Motor neuron (in vitro differentiated cells): Measurements from ENCODE around the gene MAG. TPM values are rescaled to one million over a fixed set of nuclear protein-coding genes. Genes with fewer than 3 reads are reported as not detected.
"Not testable (repeated sequence)": the region's sequence is repeated elsewhere in the genome, so short reads cannot be mapped to it uniquely, and the experiment has no call there.

Source experiments
- ATAC-seq, 8 experiments: fragments of 200-7000 bp; cut with Tn5 transposase; replicated peaks in 6 of 8; 2 replicates each; pipeline ENCODE4 v1.8.0; 2021; ENCODE audit warnings: mild to moderate bottlenecking in 8 of 8, moderate library complexity in 8 of 8
- H3K27ac ChIP-seq, 2 donors: fragments of 250-450 bp; sonication (Bioruptor Pico); 2 replicates each; pipeline ENCODE4 v1.9.0; 2021; ENCODE audit warnings: antibody characterized with exemption in 2 of 2, mild to moderate bottlenecking in 2 of 2, moderate library complexity in 1 of 2
- H3K4me1 ChIP-seq, 2 donors: fragments of 250-450 bp; sonication (Bioruptor Pico); replicated peaks in 1 of 2; 2 replicates each; pipeline ENCODE4 v1.6.1; 2021; ENCODE audit warnings: antibody characterized with exemption in 2 of 2, mild to moderate bottlenecking in 2 of 2, moderate library complexity in 1 of 2
- H3K4me3 ChIP-seq, 5 donors: fragments of 250-450 bp; sonication (Bioruptor Pico); 2 replicates each; pipeline ENCODE4 v1.9.0; 2021; ENCODE audit warnings: antibody characterized with exemption in 5 of 5, mild to moderate bottlenecking in 5 of 5, moderate library complexity in 4 of 5
- WGBS, 10 experiments: fragments of 450-650 bp; shearing (Covaris generic); methylation state at CpG; one replicate each; pipeline ENCODE4 v1.0.0; 2022; 5-methylcytosine and 5-hydroxymethylcytosine counted together
- in situ Hi-C, 9 experiments: fragments of 400-800 bp; cut with MboI; loops; one replicate each; pipeline ENCODE4 v1.15.0; 2021; ENCODE audit warnings: low sequenced_read_pairs in 9 of 9, low pct_unique_long_range_greater_than_20kb in 2 of 9; ENCODE audit not compliant: unreplicated experiment in 9 of 9
- total RNA-seq, 8 experiments: library from RNA; unstranded; fragments of 300-600 nt; gene quantifications; 2 replicates each; pipeline versions ENCODE4 v1.2.3 to v1.2.4, GENCODE V29; 2022

Gene MAG
- total RNA-seq, 8 experiments from 2014 or later, result 0.42 to 0.73 (median 0.62) TPM; not detected in 5

DNA sequence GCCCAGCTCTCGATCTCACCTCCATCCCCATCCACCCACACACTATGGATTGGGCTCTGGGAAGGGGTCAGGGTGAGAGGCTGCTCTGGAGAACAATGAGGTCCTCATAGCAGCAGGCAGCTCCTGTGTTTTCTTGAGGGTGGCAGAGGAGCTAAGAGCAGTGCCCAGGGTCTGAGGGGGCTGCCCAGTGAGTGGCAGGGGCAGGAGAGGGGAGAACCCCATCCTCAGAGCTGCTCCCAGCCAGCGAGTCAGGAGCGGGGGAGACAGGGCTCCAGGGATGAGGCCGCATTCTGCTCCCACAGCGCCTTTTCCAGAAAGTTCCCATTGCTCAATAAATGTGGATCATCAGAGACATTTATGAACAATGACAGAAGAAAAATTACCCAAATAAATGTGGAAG, 68.1 kb downstream of the MAG start:
- not testable (repeated sequence) for ATAC-seq

GRCh38 chr19:35360880-35361420, 69.0 kb downstream of the MAG start:
- Histone ChIP-seq H3K4me1 (no peaks in the 10 kb centered on the region), H3K27ac (no peak overlapping the region), H3K4me3 (no peak overlapping the region)
- WGBS, 10 experiments, result 0 to 86% (median 70%) methylated on average over 1 to 4 of the region's 5 CpGs; no CpG with 5 or more reads in 4 of the 10 experiments
- ATAC-seq, result no peak
- in situ Hi-C loops, result loop anchor here in 2 of 9 experiments (25.0 kb wide), 2 partner anchors 101 to 126 kb away; partner anchors contain the start of gene KRTDAP (in 1 of the 2)

More for the DNA sequence above, 68.1 kb downstream of the MAG start:
- in situ Hi-C loops, result loop anchor here in 2 of 9 experiments (25.0 kb wide), 2 partner anchors 102 to 127 kb away; partner anchors contain the start of gene KRTDAP (in 1 of the 2)
- not testable (repeated sequence) for H3K4me3 ChIP-seq, H3K27ac ChIP-seq, H3K4me1 ChIP-seq
- no CpG with 5 or more reads among the region's 5 CpGs for WGBS, 10 experiments

DNA sequence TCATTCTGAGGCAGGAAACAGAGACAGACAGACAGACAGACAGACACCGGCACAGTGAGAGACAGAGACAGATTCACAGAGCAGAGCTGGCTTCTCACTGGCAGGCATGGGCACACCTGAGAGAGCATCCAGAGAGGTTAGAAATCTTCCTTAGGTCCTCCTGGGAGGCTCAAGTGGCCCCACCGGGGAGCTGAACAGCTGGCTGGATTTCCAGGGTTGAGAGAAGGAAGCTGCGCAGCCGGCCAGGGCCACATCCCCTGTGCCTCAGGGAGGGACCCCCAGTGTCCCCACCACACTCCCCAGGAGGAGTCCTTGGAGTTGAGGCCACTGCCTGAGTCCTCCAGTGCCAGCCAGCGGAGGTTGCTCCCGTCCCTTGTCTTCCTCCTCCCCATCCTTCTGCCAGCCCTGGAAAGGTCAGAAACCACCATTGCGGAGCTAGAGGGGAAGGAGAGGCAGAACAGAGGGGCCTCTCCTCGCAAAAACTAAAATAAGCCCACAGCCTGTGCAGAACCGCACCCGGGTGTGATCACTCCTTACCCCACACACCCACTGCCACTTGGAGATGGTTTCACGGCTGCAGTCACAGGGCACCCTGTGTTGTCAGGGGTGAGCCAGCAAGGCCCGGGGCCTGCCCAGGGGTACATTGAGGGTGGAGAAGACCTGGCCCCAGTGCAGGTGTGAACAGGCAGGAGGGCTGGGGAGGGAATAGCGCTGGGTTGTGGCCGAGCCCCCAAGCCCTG, 70.5 kb downstream of the MAG start:
- H3K27ac ChIP-seq, result no peak overlapping the region
- no peak overlapping the region for H3K4me3 ChIP-seq
- no peak for ATAC-seq
- WGBS, 10 experiments, result 63 to 68% methylated on average over 2 to 4 of the region's 14 CpGs; no CpG with 5 or more reads in 8 of the 10 experiments
- no peaks in the 10 kb centered on the region for H3K4me1 ChIP-seq
- in situ Hi-C loops, result loop anchor here in 2 of 9 experiments (25.0 kb wide), 2 partner anchors 100 to 125 kb away; partner anchors contain the start of gene KRTDAP (in 1 of the 2)

- no peak for ATAC-seq
- in situ Hi-C loops, result loop anchor here in 2 of 9 experiments (25.0 kb wide), 2 partner anchors 99 to 124 kb away; partner anchors contain the start of gene KRTDAP (in 1 of the 2)
- H3K27ac ChIP-seq, result no peak overlapping the region
- no peaks in the 10 kb centered on the region for H3K4me1 ChIP-seq
- WGBS, 10 experiments, result 80 to 100% methylated on average over 1 of the region's 11 CpGs; no CpG with 5 or more reads in 8 of the 10 experiments
- H3K4me3 ChIP-seq, result no peak overlapping the region
These were observed 71.1 kb downstream of the MAG start for GRCh38 chr19:35363001-35363590.

Other genes with a start within 250 kb of the MAG start
- 1 to 10 TPM in 4 of 8 experiments, under 1 TPM in 1, not detected in 3; 0.25 to 2.0 (median 1.1) TPM for gene FXYD3, start 176.3 kb upstream of the MAG start, total RNA-seq
- gene LGI4, start 157.1 kb upstream of the MAG start, total RNA-seq, result 1 to 10 TPM in 7 of 8 experiments, under 1 TPM in 1; 0.49 to 3.5 (median 1.7) TPM
- 10 to 100 TPM in 2 of 8 experiments, 1 to 10 TPM in 6; 1.2 to 10.7 (median 3.1) TPM for gene FXYD1, start 153.3 kb upstream of the MAG start, total RNA-seq
- 10 to 100 TPM in 3 of 8 experiments, 1 to 10 TPM in 3, not detected in 2; 1.1 to 27.8 (median 14.5) TPM for gene FXYD7, start 148.9 kb upstream of the MAG start, total RNA-seq
- gene FXYD5, start 137.4 kb upstream of the MAG start, total RNA-seq, result 100 to 1,000 TPM in 1 of 8 experiments, 10 to 100 TPM in 5, 1 to 10 TPM in 2; 7.1 to 201 (median 14.7) TPM
- not detected for gene FAM187B, start 63.4 kb upstream of the MAG start, total RNA-seq
- gene LSR, start 43.2 kb upstream of the MAG start, total RNA-seq, result 1 to 10 TPM; 1.1 to 8.6 (median 2.6) TPM
- gene USF2, start 23.2 kb upstream of the MAG start, total RNA-seq, result 10 to 100 TPM; 37.2 to 74.3 (median 64.5) TPM
- gene HAMP, start 9.6 kb upstream of the MAG start, total RNA-seq, result under 1 TPM in 6 of 8 experiments, not detected in 2; 0.15 to 0.62 (median 0.24) TPM
- 1 to 10 TPM in 3 of 8 experiments, under 1 TPM in 3, not detected in 2; 0.27 to 1.8 (median 0.93) TPM for gene CD22, start 37.0 kb downstream of the MAG start, total RNA-seq
- gene FFAR1, start 55.7 kb downstream of the MAG start, total RNA-seq, result under 1 TPM in 4 of 8 experiments, not detected in 4; 0.08 to 0.43 (median 0.10) TPM
- gene FFAR3, start 66.3 kb downstream of the MAG start, total RNA-seq, result under 1 TPM in 2 of 8 experiments, not detected in 6; 0.31 to 0.52 TPM
- gene GPR42, start 78.9 kb downstream of the MAG start, total RNA-seq, result under 1 TPM in 3 of 8 experiments, not detected in 5; 0.08 to 0.33 (median 0.15) TPM
- under 1 TPM in 4 of 8 experiments, not detected in 4; 0.13 to 0.52 (median 0.14) TPM for gene FFAR2, start 156.1 kb downstream of the MAG start, total RNA-seq
- not detected for gene KRTDAP, start 198.3 kb downstream of the MAG start, total RNA-seq
- 10 to 100 TPM in 2 of 8 experiments, 1 to 10 TPM in 3, under 1 TPM in 2, not detected in 1; 0.14 to 49.2 (median 3.1) TPM for gene DMKN, start 221.5 kb downstream of the MAG start, total RNA-seq
- gene SBSN, start 236.2 kb downstream of the MAG start, total RNA-seq, result 1 to 10 TPM in 2 of 8 experiments, under 1 TPM in 6; 0.11 to 3.5 (median 0.41) TPM
- not detected for gene GAPDHS, start 241.3 kb downstream of the MAG start, total RNA-seq